Neuron (in vitro differentiated cells): ENCODE data around the gene RC3H2.

ENCODE experiments used
- H2AFZ ChIP-seq: one replicate; pipeline ENCODE4 v1.6.1; 2013; ENCODE audit warnings: low read depth, mild to moderate bottlenecking, inconsistent platforms, low read length, moderate library complexity
- H3K27me3 ChIP-seq: one replicate; pipeline ENCODE4 v1.6.1; 2013; ENCODE audit warnings: low read length; ENCODE audit not compliant: insufficient read depth
- H3K36me3 ChIP-seq: one replicate; pipeline ENCODE4 v1.6.1; 2013; ENCODE audit warnings: low read length; ENCODE audit not compliant: insufficient read depth
- H3K4me1 ChIP-seq: one replicate; pipeline ENCODE4 v1.6.1; 2013; ENCODE audit warnings: low read length; ENCODE audit not compliant: insufficient read depth
- H3K4me3 ChIP-seq: 2 replicates; pipeline ENCODE4 v1.5.1; 2013; ENCODE audit warnings: mild to moderate bottlenecking, low read length, moderate library complexity
- H3K9me3 ChIP-seq: one replicate; pipeline ENCODE4 v1.6.1; 2013; ENCODE audit warnings: low read length

RC3H2 gene

DNA sequence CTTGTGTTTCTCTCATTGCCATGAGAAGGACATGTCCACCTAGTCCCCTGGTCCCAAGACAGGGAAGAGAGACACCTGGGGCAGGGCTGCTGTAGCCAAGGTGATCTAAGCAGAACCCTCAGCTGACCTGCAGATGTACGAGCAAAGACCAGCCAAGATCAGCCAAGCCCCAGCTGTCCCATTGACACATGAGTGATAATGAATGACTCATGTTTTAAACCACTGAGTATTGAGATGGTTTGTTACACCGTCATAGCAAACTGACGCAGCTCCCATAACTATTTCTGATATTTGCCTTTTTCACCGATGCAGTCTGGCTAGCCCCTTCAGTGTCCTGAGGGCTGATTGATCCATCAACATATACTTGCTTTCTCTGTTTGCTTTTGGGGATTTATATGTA, 98.5 kb downstream of the RC3H2 start:
- Histone ChIP-seq H3K27me3 (no peaks in the 10 kb centered on the region), H2AFZ (no peak overlapping the region), H3K4me1 (no peaks in the 10 kb centered on the region), H3K4me3 (no peak overlapping the region), H3K36me3 (no peaks in the 10 kb centered on the region), H3K9me3 (no peaks in the 10 kb centered on the region)

DNA sequence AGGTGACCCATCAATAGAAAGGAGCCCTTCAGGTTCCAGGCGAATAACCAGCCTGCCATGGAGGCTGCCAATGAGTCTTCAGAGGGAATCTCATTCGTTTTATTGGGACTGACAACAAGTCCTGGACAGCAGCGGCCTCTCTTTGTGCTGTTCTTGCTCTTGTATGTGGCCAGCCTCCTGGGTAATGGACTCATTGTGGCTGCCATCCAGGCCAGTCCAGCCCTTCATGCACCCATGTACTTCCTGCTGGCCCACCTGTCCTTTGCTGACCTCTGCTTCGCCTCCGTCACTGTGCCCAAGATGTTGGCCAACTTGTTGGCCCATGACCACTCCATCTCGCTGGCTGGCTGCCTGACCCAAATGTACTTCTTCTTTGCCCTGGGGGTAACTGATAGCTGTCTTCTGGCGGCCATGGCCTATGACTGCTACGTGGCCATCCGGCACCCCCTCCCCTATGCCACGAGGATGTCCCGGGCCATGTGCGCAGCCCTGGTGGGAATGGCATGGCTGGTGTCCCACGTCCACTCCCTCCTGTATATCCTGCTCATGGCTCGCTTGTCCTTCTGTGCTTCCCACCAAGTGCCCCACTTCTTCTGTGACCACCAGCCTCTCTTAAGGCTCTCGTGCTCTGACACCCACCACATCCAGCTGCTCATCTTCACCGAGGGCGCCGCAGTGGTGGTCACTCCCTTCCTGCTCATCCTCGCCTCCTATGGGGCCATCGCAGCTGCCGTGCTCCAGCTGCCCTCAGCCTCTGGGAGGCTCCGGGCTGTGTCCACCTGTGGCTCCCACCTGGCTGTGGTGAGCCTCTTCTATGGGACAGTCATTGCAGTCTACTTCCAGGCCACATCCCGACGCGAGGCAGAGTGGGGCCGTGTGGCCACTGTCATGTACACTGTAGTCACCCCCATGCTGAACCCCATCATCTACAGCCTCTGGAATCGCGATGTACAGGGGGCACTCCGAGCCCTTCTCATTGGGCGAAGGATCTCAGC, 104.8 kb downstream of the RC3H2 start, which contains the start of gene OR1K1:
Gene OR1K1 (plus strand): TSS at position 58 of the 995 bp plus-strand sequence. CDS start 0 bp downstream, at position 58.
- H3K27me3 ChIP-seq: no peaks in the 10 kb centered on the region
- H3K36me3 ChIP-seq: no peaks in the 10 kb centered on the region
- no peaks in the 10 kb centered on the region for H3K9me3 ChIP-seq
- no peaks in the 10 kb centered on the region for H3K4me1 ChIP-seq
- no peak within 1 kb of the TSS for H2AFZ ChIP-seq
- H3K4me3 ChIP-seq: no peak within 1 kb of the TSS

DNA sequence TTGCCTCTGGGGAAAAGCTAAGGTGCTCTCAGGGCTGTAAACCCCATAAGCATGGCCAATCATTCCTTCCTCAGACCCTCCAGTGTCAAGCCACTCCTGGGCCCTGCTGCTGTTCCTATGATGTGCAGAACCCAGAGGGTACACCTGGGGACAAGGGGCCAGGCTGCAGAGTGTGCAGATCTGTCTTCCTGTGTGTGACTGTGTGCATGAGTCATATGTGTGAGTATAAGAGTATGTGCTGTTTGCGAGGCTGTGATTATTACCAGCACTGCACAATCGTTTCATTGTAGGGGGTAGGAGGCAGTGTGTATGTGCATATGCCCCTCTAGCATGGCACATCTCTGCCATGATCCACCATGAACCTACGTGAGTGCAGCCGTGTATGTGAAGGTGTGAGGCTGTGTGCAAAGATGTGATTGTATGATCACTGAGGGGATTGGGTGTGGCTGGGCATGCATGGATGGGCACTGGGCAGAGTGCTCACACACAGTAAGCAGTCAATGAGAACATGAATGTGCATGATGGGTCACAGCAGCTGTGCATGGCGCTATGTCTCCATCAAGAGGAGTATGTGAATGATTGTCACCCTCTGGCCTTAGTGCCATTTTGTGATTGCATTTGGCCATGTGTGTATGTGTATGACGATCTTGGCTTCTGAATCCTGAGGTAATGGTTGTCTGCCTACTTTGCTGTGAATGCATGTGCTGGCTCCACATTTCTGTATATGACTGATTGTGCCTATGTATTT, 107.7 kb downstream of the RC3H2 start:
- H3K9me3 ChIP-seq: no peaks in the 10 kb centered on the region
- no peaks in the 10 kb centered on the region for H3K4me1 ChIP-seq
- no peak overlapping the region for H2AFZ ChIP-seq
- no peaks in the 10 kb centered on the region for H3K27me3 ChIP-seq
- no peak overlapping the region for H3K4me3 ChIP-seq
- H3K36me3 ChIP-seq: no peaks in the 10 kb centered on the region
